RPMI7951 (cell line): ENCODE measurements around the gene XPC. TPM values are rescaled to one million over a fixed set of nuclear protein-coding genes. Genes with fewer than 3 reads are reported as not detected.

Experiments used
- DNase-seq: peaks from one replicate; pipeline ENCODE4 v3.0.0-alpha.2; 2012; ENCODE audit warnings: low read depth
- total RNA-seq: library from RNA; depleted of rRNA; stranded (reverse); fragments of >200 nt; shearing (Covaris generic); gene quantifications from 2 replicates; pipeline ENCODE4 v1.2.3, GENCODE V29; 2014

XPC gene
- total RNA-seq, 1 experiment from 2014 or later: 19.6 TPM

- DNase-seq: no peak
Observed at GRCh38 chr3:14147617-14148016, 30.8 kb downstream of the XPC start.

GRCh38 chr3:14147066-14147435 lies 31.4 kb downstream of the XPC start:
- DNase-seq: no peak

GRCh38 chr3:14146381-14147065 lies 31.9 kb downstream of the XPC start:
- no peak for DNase-seq

GRCh38 chr3:14145670-14146380 lies 32.6 kb downstream of the XPC start:
- DNase-seq: no peak

GRCh38 chr3:14145236-14145635 lies 33.2 kb downstream of the XPC start:
- no peak for DNase-seq

GRCh38 chr3:14144423-14145075 lies 33.9 kb downstream of the XPC start:
- DNase-seq: peak; percentile 99

GRCh38 chr3:14143271-14144225 lies 34.9 kb downstream of the XPC start:
- DNase-seq: peak; percentile 95

- peak; percentile 17 for DNase-seq
Observed at GRCh38 chr3:14142567-14143270, 35.7 kb downstream of the XPC start.

GRCh38 chr3:14141602-14142341 lies 36.6 kb downstream of the XPC start:
- DNase-seq: no peak

- no peak for DNase-seq
Observed at GRCh38 chr3:14141144-14141543, 37.3 kb downstream of the XPC start.

- DNase-seq: no peak
Observed at GRCh38 chr3:14140668-14141067, 37.7 kb downstream of the XPC start.

- DNase-seq: no peak
Observed at GRCh38 chr3:14139771-14140170, 38.6 kb downstream of the XPC start.

GRCh38 chr3:14138878-14139655 lies 39.3 kb downstream of the XPC start:
- no peak for DNase-seq

GRCh38 chr3:14138109-14138877 lies 40.1 kb downstream of the XPC start:
- no peak for DNase-seq

- DNase-seq: no peak
Observed at GRCh38 chr3:14137445-14137844, 41.0 kb downstream of the XPC start.

- DNase-seq: peak; percentile 76
Observed at GRCh38 chr3:14137004-14137403, 41.4 kb downstream of the XPC start.

- DNase-seq: no peak
Observed at GRCh38 chr3:14135581-14135980, 42.8 kb downstream of the XPC start.

- DNase-seq: no peak
Observed at GRCh38 chr3:14134291-14134690, 44.1 kb downstream of the XPC start.

GRCh38 chr3:14133876-14134275 lies 44.5 kb downstream of the XPC start:
- DNase-seq: no peak
